ENCODE data around the gene ACMSD.
A peak's percentile ranks its signal among the peaks of the same experiment; 100 is the strongest.
"Not testable (repeated sequence)": the region's sequence is repeated elsewhere in the genome, so short reads cannot be mapped to it uniquely, and the experiment has no call there.

The ACMSD gene

DNA sequence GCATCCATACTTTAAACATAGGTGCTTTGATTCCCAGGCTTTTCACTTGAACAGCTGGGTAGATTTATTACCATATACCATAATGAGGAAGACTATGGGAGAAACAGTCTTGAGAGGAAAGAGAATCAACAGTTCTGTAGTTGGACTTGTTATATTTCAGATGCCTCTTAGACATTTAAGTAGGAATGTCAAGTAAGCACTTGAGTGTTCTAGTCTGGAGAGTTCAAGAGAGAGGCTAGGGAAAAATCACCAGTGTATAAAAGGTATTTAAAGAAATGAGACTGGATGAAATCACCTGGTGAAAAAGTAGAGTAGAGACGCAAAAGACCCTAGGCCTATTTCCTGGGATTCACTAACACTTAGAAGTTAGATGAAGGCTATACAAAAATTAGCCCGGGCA, 66.8 kb downstream of the ACMSD start:
- no peak for FAIRE-seq
- DNase-seq (ENCODE audit: low spot score) = no peak

DNA sequence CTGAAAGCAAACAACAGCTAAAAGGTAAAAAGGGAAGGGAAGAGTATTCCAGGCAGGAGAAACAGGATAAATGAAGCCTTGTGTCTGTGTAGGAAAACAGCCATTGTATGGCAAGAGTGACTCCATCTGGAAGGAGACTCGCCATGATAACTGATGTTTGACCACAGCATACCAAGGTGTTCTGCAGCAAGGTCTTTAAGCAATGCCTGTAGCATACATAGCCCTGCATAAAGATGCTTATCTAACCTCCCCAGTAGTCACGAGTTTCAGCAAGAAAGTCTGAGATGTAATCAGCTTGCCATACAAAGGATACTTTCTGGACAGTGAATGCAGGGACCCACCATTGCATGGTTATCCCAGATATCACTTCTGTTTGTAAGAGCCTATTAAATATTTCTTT, 68.3 kb downstream of the ACMSD start:
- no peak for DNase-seq (ENCODE audit: low spot score)
- FAIRE-seq = no peak

DNA sequence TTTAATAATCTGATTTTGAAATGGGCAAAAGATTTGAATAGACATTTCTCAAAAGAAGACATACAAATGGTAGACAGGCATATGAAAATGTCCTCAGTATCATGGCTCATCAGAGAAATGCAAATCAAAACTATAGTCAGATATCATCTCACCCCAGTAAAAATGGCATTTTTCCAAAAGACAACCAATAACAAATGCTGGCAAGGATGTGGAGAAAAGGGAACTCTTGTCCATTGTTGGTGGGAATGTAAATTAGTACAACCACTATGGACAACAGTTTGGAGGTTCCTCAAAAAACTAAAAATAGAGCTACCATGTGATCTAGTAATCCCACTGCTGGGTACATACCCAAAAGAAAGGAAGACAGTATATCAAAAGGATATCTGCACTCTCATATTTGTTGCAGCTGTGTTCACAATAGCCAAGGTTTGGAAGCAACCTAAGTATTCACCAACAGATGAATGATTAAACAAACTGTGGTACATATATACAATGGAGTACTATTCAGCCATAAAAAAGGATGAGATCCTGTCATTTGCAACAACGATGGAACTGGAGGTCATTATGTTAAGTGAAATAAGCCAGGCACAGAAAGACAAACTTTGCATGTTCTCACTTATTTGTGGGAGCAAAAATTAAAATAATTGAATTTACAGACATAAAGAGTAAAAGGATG, 69.2 kb downstream of the ACMSD start:
- DNase-seq (ENCODE audit: low spot score); FAIRE-seq: not testable (repeated sequence)

DNA sequence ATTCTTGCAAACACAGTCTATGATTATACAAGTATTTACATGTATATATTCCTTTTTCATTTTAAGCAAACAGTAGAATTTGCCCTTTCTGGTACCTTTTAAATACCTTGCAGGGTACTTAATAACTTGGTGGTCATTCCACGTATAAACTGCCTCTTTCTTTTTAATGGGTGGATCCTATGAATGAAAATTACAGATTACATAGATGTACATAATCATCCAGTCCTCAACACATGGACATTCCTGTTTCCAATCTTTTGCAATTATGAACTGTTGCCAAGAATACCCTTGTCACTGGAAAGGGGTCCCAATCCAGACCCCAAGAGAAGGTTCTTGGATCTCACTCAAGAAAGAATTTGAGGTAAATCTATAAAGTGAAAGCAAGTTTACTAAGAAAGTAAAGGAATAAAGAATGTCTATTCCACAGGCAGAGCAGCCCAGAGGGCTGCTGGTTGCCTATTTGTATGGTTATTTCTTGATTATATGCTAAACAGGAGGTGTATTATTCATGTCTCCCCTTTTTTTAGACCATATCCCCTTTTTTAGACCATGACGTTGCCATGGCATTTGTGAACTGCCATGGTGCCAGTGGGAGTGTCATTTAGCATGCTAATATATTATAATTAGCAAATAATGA, 72.5 kb downstream of the ACMSD start:
- FAIRE-seq = no peak

DNA sequence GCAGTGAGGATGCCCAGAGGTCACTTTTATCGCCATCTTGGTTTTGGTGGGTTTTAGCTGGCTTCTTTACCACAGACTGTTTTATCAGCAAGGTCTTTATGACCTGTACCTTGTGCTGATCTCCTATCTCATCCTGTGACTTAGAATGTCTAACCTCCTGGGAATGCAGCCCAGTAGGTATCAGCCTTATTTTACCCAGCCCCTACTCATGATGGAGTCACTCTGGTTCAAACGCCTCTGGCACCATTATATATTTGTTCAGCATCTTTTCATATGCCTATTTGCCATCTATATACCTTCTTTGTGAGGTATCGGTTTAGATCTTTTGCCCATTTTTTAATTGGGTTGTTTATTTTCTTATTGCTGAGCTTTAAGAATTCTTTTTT, 73.0 kb downstream of the ACMSD start:
- DNase-seq (ENCODE audit: low spot score) (no peak), FAIRE-seq (no peak)

More for the DNA sequence above, 72.5 kb downstream of the ACMSD start:
- DNase-seq (ENCODE audit: low spot score) = no peak

DNA sequence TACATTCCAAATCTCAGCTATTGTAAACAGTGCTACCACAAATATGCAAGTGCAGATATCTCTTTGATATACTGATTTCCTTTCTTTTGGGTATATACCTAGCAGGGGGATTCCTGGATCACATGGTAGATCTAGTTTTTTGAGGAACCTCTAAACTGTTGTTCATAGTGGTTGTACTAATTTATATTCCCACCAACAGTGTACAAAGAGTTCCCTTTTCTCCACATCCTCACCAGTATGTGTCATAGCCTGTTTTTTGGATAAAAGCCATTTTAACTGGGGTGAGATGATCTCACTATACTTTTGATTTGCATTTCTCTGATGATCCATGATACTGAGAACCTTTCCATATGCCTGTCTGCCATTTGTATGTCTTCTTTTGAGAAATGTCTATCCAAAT, 73.9 kb downstream of the ACMSD start:
- DNase-seq (ENCODE audit: low spot score) (no peak), FAIRE-seq (no peak)

DNA sequence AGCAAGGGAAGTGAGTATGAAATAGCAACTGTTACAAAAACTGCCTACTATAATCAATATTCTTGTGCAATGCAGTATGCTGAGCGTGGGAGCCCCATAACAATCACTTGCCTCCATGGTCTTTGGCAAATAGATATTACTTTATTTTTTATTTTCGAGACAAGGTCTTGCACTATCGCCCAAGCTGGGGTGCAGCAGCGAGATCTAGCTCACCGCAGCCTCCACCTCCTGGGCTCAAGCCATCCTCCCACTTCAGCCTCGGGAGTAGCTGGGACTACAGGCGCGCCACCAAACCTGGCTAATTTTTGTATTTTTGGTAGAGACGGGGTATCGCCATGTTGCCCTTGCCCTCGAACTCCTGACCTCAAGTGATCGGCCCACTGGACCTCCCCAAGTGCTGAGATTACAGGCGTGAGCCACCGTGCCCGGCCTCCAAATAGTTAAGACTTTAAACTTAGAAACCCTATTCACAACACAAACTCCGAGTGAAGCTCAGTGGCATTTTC, 79.0 kb downstream of the ACMSD start:
- FAIRE-seq = no peak
- DNase-seq (ENCODE audit: low spot score) = no peak

DNA sequence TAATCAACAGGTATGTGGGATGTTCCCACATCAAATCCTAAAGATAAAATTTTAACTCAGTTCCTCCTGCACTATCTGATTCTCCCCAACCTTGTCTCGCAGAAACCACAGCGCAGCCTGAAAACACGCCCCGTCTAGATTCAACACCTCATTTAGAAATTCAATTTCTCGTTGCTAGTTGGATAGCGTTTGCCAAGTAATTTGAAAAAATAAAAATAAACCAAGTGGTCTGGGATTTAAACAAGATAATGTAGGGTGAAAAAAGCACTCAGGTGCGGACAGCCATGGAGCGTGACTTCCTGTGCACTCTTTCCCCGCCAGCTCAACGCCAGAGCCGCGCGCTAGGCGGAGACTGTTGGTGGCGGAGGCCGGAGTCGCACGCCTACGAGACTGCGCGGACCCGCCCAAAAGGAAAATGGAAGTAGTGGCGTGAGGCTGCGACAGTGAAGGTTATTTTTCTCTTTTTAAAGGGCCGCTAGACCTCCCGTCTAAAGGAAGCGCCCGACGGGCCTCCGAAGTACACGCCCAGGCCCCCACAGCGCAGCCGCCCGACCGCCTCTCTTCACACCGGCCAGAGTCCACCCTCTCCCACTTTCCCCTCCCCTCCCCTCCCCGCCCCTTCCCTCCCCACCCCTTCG, 79.6 kb downstream of the ACMSD start:
- FAIRE-seq (peak; percentile 77), DNase-seq (ENCODE audit: low spot score) (no peak)

DNA sequence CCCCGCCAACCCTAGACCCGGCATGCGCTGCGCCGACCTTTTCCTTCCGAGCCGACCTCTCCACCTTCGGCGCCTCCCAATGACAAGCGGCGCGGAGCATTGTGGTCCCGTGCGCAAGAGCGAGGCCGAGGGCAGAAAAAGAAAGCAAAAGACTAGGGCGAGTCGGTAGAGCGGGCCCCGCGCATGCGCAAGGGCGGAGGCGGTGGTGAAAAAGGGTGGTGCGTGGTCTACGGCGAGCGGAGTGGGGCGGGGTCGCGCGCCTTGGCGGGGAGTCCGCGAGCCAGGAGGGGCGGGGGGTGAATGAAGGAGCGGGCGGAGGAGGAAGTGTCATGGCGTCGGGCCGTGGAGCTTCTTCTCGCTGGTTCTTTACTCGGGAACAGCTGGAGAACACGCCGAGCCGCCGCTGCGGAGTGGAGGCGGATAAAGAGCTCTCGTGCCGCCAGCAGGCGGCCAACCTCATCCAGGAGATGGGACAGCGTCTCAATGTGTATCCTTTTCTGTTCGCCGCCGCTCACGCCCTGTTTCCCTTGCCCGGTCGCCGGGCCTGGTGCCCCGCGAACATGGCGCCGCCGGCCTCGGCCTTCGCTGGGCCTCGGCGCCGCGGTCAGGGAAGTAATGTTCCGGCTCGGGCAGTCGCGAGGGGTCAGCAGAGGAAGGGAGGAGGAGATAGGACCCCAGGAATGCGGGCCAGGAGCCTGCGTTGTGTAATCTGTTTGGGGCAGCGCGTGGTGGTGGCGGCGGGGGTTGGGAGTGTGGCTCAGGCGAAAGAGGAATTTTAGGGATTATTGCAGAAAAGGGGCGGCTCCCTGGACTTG, 80.3 kb downstream of the ACMSD start, which contains the start of gene CCNT2:
TSS of gene CCNT2 (plus strand) at position 297 of the 815 bp plus-strand sequence. CDS start at position 330, 33 bp downstream.
- peak; percentile 98 for DNase-seq (ENCODE audit: low spot score)
- peak; percentile 84 for FAIRE-seq

DNA sequence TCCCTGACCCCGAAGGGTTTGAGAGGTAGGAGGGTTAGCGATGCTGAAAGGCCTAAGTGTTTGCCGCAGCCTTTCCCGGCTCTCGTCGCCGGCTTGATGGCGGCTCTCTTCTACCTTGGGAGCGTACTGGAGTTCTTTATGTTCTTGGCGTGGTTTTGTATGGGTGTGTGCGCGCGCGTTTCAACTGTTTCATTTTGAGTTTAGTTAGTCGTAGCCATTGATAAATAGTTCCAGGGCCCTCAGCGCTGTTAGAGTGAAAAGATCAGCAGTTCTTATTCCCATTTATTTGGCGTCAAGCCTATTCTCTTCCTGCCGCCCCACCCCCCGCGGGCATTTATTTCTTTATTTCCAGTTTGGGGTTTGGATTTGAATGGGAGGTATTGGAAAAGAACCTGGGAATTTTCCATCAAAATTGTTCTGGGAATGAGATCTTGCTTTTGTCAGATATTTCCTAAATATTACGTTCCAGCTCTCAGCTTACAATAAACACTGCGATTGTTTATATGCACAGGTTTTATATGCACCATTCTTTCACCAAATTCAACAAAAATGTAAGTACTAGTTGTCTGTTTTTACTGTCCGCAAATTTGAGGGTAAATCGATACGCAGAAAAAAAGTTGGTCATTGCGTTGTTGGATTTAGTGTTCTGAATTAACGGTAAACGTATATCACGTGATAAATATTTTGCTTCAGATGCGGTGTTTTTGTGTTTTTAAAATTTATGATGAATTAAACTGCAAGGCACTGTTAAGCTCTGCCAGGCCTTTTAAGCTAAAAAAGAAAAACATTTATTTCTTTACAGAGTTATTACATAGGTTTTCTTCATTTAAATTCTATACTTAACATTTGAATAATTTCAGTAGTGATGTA, 81.2 kb downstream of the ACMSD start:
- FAIRE-seq (no peak), DNase-seq (ENCODE audit: low spot score) (no peak)

DNA sequence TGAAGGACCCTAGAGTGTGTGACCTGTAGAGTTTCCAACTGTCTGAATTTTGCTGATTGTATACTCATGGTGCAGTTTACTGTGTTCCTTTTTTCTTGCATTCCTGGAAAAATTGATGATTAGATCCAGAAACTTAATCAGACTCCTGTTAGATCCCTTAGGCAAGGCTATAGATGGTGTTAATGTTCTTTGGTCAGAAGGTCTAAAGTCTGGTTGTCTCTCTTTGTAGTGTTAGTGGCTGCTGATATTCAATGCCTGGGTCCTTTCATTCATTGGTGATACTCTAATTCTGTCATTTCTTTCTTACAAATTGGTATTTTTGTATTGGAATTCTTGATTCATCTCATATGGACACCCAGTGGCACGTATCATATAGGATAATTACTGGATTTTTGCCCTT, 86.5 kb downstream of the ACMSD start:
- DNase-seq (ENCODE audit: low spot score) = no peak
- FAIRE-seq = no peak

DNA sequence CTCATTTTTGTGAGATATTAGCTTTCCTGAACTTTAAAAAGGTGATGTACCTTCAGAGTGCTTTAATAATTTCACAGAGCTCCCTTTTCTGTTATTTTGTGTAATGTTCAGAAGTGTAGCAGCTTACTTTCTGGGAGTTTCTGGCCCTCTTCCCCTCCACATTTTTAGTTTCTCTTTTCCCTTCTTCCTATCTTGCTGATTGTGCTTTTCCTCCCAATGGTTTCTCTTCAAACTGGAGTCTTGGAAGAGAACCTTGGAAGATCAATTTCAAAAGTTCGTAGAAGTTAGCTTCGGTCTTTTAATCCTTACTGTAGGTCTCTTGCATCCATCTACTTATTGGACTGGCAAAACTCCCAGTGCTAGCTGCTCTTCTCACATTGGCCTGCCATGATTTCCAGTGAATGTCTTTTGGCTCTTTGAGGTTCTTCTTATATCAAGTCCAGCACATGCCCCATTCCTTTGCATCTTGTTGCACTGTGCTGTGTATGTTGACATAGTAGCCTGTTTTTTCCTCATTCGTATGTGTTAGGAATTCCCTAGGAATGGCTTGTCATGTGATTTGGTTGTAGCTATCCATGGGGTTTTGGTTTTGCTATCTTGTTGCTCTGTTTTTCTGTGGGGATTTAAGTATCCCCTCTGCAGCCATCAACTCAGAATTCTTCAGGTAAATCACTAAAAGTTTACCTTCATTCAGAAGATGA, 88.0 kb downstream of the ACMSD start:
- DNase-seq (ENCODE audit: low spot score) = no peak
- no peak for FAIRE-seq

DNA sequence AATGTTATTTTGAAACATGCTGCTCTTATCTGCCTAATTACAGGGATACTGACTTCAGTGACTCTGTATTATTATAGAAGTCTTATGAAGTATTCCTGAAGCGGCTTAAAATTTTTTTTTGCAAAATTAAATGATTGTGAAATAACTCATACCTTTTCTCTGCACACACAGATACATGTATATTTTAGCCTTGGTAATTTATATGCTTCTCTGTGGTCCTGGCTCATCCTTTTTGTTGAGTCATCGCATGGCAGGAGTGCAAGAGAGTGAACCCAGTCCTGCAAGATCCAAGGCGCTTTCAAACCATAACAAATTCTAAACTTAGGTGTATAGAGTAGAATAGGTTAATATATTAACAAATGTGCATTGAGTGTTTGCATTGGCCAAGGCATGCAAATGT, 88.8 kb downstream of the ACMSD start:
- FAIRE-seq (peak; percentile 89), DNase-seq (ENCODE audit: low spot score) (no peak)

DNA sequence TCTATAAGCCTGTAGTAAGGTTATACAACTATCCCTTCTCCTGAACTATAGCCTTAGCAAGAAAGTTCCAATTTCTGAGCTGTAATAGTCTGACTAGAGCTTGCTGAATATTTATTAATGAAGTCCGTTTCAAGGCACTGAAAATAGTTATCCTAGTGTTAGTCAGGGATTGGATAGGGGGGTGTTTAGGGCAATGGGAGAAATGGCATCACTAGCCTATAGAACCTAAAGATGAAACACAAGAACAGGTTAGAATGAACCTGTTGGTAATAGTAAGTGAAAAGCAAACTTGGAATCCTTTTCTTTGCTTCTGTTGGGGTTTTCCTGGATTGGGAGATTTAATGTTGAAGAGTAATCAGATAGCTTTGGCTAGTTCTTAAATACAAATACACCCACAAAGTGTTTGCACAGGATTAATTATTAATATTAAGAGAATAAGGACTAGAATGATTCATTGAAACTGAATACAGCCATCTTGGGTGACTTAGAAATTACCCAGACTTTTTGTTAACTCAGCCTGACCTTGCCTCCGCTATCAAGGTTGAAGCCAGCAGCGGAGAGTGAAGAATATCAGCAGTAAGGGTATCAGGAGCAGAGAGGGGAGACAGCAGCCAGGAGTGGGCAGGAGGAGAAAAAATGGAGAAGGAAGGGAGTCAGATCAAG, 94.6 kb downstream of the ACMSD start:
- FAIRE-seq = peak; percentile 87

DNA sequence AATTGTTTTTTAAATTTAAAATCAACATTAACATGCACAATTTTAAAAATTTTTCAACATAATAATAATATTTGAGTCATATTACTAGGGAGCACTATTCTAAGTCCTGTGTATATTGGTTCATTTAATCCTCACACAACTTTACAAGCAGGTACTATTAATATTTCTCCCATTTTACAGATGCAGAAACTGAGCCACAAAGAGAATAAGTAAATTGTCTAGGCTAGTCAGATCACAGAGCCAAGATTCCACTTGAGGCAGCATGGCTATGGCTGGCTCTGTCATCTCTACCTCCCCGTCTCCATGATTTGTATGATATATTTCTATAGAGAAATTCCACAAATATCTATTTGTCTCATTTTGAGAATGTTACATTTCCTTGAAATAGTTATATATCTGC, 95.3 kb downstream of the ACMSD start:
- DNase-seq (ENCODE audit: low spot score) (no peak), FAIRE-seq (no peak)

More for the DNA sequence above, 94.6 kb downstream of the ACMSD start:
- peak; percentile 41 for DNase-seq (ENCODE audit: low spot score)

DNA sequence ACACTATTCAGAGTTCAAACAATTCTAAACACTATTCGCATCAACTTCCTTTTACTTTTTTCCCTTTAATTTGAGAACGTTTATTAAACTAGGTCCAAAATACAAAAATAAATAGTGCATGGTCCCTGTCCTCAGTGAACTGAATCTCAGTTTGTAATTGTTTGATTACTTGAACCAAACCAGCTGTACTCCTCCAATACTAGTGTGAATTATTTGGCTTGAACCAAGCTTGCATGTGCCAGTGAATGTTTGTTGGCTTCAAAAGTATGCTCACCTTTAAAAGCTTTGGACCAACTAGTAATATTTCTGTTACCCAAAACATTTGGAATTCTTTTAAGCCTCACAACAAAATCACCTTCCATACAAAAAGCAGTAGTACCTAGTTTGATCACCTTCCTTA, 95.7 kb downstream of the ACMSD start:
- FAIRE-seq = no peak
- DNase-seq (ENCODE audit: low spot score) = no peak

DNA sequence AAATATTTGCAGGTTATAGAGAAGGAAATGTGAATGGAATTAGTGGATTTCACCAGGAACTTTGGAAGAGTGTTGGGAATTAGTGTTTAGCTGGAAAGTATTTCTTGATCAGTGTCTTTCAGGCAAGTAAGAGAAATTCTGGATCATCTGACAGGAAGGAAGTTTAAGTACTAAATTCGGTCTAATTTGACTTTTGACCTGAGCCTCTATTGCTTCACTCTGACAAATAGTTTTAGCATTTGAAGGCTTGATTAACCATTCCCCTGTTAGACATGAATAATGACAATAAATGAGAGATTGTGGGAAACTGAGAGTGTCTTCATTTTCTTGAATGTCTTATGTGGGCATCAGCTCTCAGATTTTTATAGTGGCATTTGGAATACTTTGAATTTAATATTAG, 96.2 kb downstream of the ACMSD start:
- DNase-seq (ENCODE audit: low spot score) (no peak), FAIRE-seq (no peak)

DNA sequence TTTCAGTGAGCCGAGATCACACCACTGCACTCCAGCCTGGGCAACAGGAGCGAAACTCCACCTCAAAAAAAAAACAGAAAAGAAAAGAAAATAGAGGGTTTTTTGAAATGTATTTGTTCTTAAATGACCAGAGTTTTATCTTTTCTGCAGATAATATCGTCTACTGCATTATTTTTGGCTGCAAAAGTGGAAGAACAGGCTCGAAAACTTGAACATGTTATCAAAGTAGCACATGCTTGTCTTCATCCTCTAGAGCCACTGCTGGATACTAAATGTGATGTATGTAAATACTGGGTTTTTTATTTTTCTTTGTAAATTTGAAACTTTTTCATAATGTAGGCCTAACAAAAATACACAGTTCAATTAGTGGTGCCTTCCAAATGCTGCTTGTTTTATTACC, 98.3 kb downstream of the ACMSD start:
- FAIRE-seq (no peak), DNase-seq (ENCODE audit: low spot score) (no peak)

DNA sequence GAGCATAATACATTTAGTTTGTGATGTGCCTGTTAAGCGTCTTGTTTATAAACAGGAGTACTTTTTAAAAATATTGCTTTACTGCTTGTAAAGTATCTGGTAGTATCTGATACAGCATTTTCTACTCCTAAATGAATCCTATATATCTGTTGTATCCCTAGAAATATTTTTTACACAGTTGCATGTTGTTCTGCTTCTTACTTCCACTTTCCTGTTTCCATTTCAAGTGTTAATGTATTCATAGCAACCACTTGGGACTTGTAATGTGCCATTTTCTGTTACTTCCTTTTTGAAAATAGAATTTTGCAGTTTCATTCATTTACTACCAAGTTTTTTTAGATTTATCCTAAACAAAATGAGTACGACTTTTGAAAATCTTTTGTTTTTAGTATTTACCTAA, 105.1 kb downstream of the ACMSD start:
- FAIRE-seq = no peak
- DNase-seq (ENCODE audit: low spot score) = no peak

DNA sequence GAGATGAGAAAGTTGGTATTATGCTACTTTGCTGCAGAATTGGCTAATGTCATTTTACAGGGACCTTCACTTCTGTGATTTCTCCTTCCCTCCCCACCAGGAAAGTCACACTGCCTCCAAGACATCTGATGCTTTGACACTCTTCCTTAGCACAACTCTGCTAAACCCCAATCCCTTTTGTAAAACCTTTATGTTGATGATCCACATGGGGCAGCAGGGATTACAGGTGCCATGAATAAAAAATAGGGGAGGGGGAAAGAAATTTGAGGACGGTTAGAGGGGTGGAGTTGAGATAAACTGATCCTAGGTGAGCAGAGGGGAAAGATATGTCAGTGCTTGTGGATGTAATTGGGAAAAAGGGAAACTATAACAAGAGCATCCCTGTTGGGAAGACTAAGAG, 106.6 kb downstream of the ACMSD start:
- DNase-seq (ENCODE audit: low spot score) (no peak), FAIRE-seq (no peak)

Measured in RCC 7860 (cell line).